Measurements from ENCODE around the gene NUP93. TPM values are rescaled to one million over a fixed set of nuclear protein-coding genes. Genes with fewer than 3 reads are reported as not detected.

Gene NUP93
- total and polyA plus RNA-seq, 7 donors = 13.8 to 35.8 (median 21.4) TPM

GRCh38 chr16:56849690-56850680, 120.1 kb downstream of the NUP93 start:
- Histone ChIP-seq H3K4me1 (peaks cover 0 to 17% (median 10%) of the 10 kb centered on the region in 4 donors), H3K36me3 (peaks cover 0 to 5% (median 0%) of the 10 kb centered on the region in 4 donors), H3K27ac (no peak overlapping the region), H3K4me3 (no peak overlapping the region), H3K9me3 (no peaks in the 10 kb centered on the region), H3K27me3 (no peaks in the 10 kb centered on the region)
- TF ChIP-seq CTCF (IDR thresholded peaks at IDR 0.05) = no peak
- TF ChIP-seq POLR2A (IDR thresholded peaks at IDR 0.05) = no peak
- TF ChIP-seq POLR2AphosphoS5 (IDR thresholded peaks at IDR 0.05) = no peak
- no peak for TF ChIP-seq EP300 (IDR thresholded peaks at IDR 0.05)
- DNase-seq = no peak
- 91 to 94% methylated on average over 11 of the region's 11 CpGs for WGBS, 2 donors
- intact Hi-C loops (cut with DNase I) = no loop called here

- H3K27ac ChIP-seq = no peak overlapping the region
- no peak for TF ChIP-seq EP300 (IDR thresholded peaks at IDR 0.05)
- no peak for TF ChIP-seq CTCF (IDR thresholded peaks at IDR 0.05)
- no peak for TF ChIP-seq POLR2A (IDR thresholded peaks at IDR 0.05)
- TF ChIP-seq POLR2AphosphoS5 (IDR thresholded peaks at IDR 0.05) = no peak
- WGBS, 2 donors = 71 to 72% methylated on average over 8 of the region's 8 CpGs
These were observed 121.9 kb downstream of the NUP93 start for GRCh38 chr16:56851671-56852400.

GRCh38 chr16:56852401-56852730, 122.4 kb downstream of the NUP93 start:
- H3K27ac ChIP-seq = no peak overlapping the region
- no peaks in the 10 kb centered on the region for H3K36me3 ChIP-seq
- H3K9me3 ChIP-seq = no peaks in the 10 kb centered on the region
- no peaks in the 10 kb centered on the region for H3K27me3 ChIP-seq
- intact Hi-C loops (cut with DNase I) = no loop called here
- no peak for DNase-seq
- TF ChIP-seq CTCF (IDR thresholded peaks at IDR 0.05) (no peak), POLR2AphosphoS5 (IDR thresholded peaks at IDR 0.05) (no peak), POLR2A (IDR thresholded peaks at IDR 0.05) (no peak), EP300 (IDR thresholded peaks at IDR 0.05) (no peak)
- H3K4me1 ChIP-seq = peaks cover 0 to 17% (median 10%) of the 10 kb centered on the region in 4 donors
- 53 to 75% methylated on average over 3 of the region's 3 CpGs for WGBS, 2 donors
- H3K4me3 ChIP-seq = no peak overlapping the region

More at GRCh38 chr16:56851671-56852400, 121.9 kb downstream of the NUP93 start:
- Histone ChIP-seq H3K4me1 (peaks cover 0 to 17% (median 10%) of the 10 kb centered on the region in 4 donors), H3K27me3 (no peaks in the 10 kb centered on the region), H3K9me3 (no peaks in the 10 kb centered on the region), H3K36me3 (no peaks in the 10 kb centered on the region), H3K4me3 (no peak overlapping the region)
- intact Hi-C loops (cut with DNase I) = no loop called here
- peak; percentile 47 for DNase-seq

GRCh38 chr16:56852968-56853367, 123.0 kb downstream of the NUP93 start:
- no peak for TF ChIP-seq CTCF (IDR thresholded peaks at IDR 0.05)
- TF ChIP-seq EP300 (IDR thresholded peaks at IDR 0.05) = no peak
- no peak for TF ChIP-seq POLR2AphosphoS5 (IDR thresholded peaks at IDR 0.05)
- no peak for TF ChIP-seq POLR2A (IDR thresholded peaks at IDR 0.05)
- H3K4me1 ChIP-seq = peaks cover 0 to 15% (median 10%) of the 10 kb centered on the region in 4 donors
- no peak overlapping the region for H3K4me3 ChIP-seq
- no peak overlapping the region for H3K27ac ChIP-seq
- H3K36me3 ChIP-seq = no peaks in the 10 kb centered on the region
- H3K27me3 ChIP-seq = no peaks in the 10 kb centered on the region
- intact Hi-C loops (cut with DNase I) = no loop called here
- H3K9me3 ChIP-seq = no peaks in the 10 kb centered on the region
- peak; percentile 25 for DNase-seq
- 96 to 97% methylated on average over 11 of the region's 11 CpGs for WGBS, 2 donors
